Measurements from ENCODE around the gene IFNL3. TPM values are rescaled to one million over a fixed set of nuclear protein-coding genes. Genes with fewer than 3 reads are reported as not detected.

The IFNL3 gene
- polyA plus RNA-seq, 12 donors: not detected

DNA sequence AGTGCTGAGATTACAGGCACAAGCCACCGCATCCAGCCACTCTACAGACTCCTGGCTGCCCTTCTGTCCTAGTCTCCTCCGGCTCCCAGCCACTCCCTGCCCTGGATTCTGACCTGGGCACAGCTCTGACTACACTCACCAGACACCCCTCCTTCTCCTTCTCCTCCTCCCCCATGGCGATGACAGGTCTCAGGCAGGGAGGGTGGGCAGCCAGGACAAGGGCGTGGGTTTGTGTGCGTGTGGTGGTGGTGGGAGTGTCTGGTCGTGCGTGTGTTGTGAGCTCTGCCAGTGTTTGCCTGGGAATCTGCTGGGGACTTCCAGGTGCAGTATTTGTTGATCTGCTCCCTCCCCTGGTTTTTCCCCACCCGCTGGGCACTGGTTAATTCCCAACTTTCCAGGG, 51.0 kb downstream of the IFNL3 start:
- DNase-seq: no peak

Other genes with a start within 250 kb of the IFNL3 start
- 10 to 100 TPM in 1 of 12 donors, 1 to 10 TPM in 9, under 1 TPM in 1, not detected in 1; 0.89 to 10.3 (median 2.5) TPM for gene FBXO27, start 212.5 kb downstream of the IFNL3 start, polyA plus RNA-seq (ENCODE audit: insufficient read length in 12 of 12)
- gene ACP7, start 160.6 kb downstream of the IFNL3 start, polyA plus RNA-seq (ENCODE audit: insufficient read length in 12 of 12): under 1 TPM in 9 of 12 donors, not detected in 3; 0.07 to 0.30 (median 0.13) TPM
- gene PAK4, start 119.2 kb downstream of the IFNL3 start, polyA plus RNA-seq (ENCODE audit: insufficient read length in 12 of 12): 10 to 100 TPM in 11 of 12 donors, not detected in 1; 11.9 to 33.1 (median 16.0) TPM
- 1 to 10 TPM in 2 of 12 donors, under 1 TPM in 6, not detected in 4; 0.10 to 1.5 (median 0.17) TPM for gene NCCRP1, start 48.0 kb downstream of the IFNL3 start, polyA plus RNA-seq (ENCODE audit: insufficient read length in 12 of 12)
- gene SYCN, start 40.7 kb downstream of the IFNL3 start, polyA plus RNA-seq (ENCODE audit: insufficient read length in 12 of 12): not detected
- gene IFNL4, start 3.9 kb upstream of the IFNL3 start, polyA plus RNA-seq (ENCODE audit: insufficient read length in 12 of 12): under 1 TPM in 2 of 12 donors, not detected in 10; 0.12 to 0.17 TPM
- not detected for gene IFNL2, start 23.4 kb upstream of the IFNL3 start, polyA plus RNA-seq (ENCODE audit: insufficient read length in 12 of 12)
- not detected for gene IFNL1, start 51.4 kb upstream of the IFNL3 start, polyA plus RNA-seq (ENCODE audit: insufficient read length in 12 of 12)
- gene LRFN1, start 75.9 kb upstream of the IFNL3 start, polyA plus RNA-seq (ENCODE audit: insufficient read length in 12 of 12): 1 to 10 TPM in 3 of 12 donors, under 1 TPM in 7, not detected in 2; 0.42 to 2.8 (median 0.61) TPM
- 10 to 100 TPM in 11 of 12 donors, not detected in 1; 12.1 to 31.1 (median 17.8) TPM for gene GMFG, start 91.0 kb upstream of the IFNL3 start, polyA plus RNA-seq (ENCODE audit: insufficient read length in 12 of 12)
- gene SAMD4B, start 97.4 kb upstream of the IFNL3 start, polyA plus RNA-seq (ENCODE audit: insufficient read length in 12 of 12): 100 to 1,000 TPM in 2 of 12 donors, 10 to 100 TPM in 9, not detected in 1; 57.9 to 191 (median 74.7) TPM
- 10 to 100 TPM in 11 of 12 donors, not detected in 1; 33.0 to 65.6 (median 39.1) TPM for gene PAF1, start 146.1 kb upstream of the IFNL3 start, polyA plus RNA-seq (ENCODE audit: insufficient read length in 12 of 12)
- 10 to 100 TPM in 11 of 12 donors, not detected in 1; 14.8 to 35.2 (median 22.9) TPM for gene MED29, start 146.4 kb upstream of the IFNL3 start, polyA plus RNA-seq (ENCODE audit: insufficient read length in 12 of 12)
- 100 to 1,000 TPM in 4 of 12 donors, 10 to 100 TPM in 7, not detected in 1; 29.7 to 250 (median 69.4) TPM for gene ZFP36, start 161.8 kb upstream of the IFNL3 start, polyA plus RNA-seq (ENCODE audit: insufficient read length in 12 of 12)
- gene PLEKHG2, start 167.7 kb upstream of the IFNL3 start, polyA plus RNA-seq (ENCODE audit: insufficient read length in 12 of 12): 10 to 100 TPM in 11 of 12 donors, not detected in 1; 26.4 to 86.4 (median 47.0) TPM
- 1,000 to 10,000 TPM in 10 of 12 donors, 100 to 1,000 TPM in 1, not detected in 1; 937 to 1,979 (median 1,712) TPM for gene RPS16, start 190.9 kb upstream of the IFNL3 start, polyA plus RNA-seq (ENCODE audit: insufficient read length in 12 of 12)
- 100 to 1,000 TPM in 1 of 12 donors, 10 to 100 TPM in 10, not detected in 1; 74.5 to 113 (median 82.6) TPM for gene SUPT5H, start 200.6 kb upstream of the IFNL3 start, polyA plus RNA-seq (ENCODE audit: insufficient read length in 12 of 12)
- 10 to 100 TPM in 11 of 12 donors, not detected in 1; 41.6 to 61.9 (median 46.0) TPM for gene TIMM50, start 235.8 kb upstream of the IFNL3 start, polyA plus RNA-seq (ENCODE audit: insufficient read length in 12 of 12)

Measured in muscle of arm (tissue), 12 donors.